Measurements from ENCODE around the gene SFRP2. TPM values are rescaled to one million over a fixed set of nuclear protein-coding genes. Genes with fewer than 3 reads are reported as not detected.

The SFRP2 gene
- total RNA-seq, 2 experiments from 2014 or later = not detected

DNA sequence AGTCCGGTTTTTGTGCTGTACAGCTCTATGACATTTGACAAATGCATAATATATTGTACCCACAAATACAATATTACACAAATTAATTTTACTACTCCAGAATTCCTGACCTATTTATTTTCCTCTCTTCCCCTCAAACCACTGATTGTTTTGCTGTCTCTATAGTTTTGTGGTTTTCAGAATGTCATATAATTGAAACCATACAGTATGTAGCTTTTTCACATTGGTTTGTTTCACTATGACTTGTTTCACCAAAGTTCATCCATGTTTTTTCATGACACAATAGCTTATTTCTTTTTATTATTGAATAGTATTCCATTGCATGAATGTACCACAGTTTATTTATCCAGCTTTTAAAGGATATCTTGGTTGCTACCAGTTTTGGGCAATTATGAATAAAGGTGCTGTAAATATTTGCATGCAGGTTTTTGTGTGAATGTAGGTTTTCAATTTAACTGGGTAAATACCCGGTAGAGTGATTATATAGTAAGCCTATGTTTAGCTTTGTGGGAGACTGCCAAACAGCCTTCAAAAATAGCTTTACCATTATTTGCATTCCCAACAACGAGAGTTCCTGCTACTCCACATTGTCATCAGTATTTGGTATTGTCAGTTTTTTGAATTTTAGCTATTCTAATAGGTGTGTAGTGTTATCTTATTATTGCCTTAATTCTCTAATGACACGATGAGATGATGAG lies 55.0 kb downstream of the SFRP2 start:
- H3K9me3 ChIP-seq (ENCODE audit: low read length) = no peaks in the 10 kb centered on the region
- intact Hi-C loops (cut with micrococcal nuclease; ENCODE audit: unreplicated experiment) = no loop called here
- no peaks in the 10 kb centered on the region for H3K36me3 ChIP-seq (ENCODE audit: insufficient read depth, low read length)
- no TSS peak for BruUV-seq (replicated peaks)
- CTCF ChIA-PET (ENCODE audit: unreplicated experiment) = interaction anchor here (0.8 kb wide), 1 partner anchor 9 kb away, joined by 4 read pairs; no protein-coding TSS in a partner anchor
- POLR2A ChIA-PET = interaction anchor here (0.7 to 1.9 kb wide), 7 partner anchors 9 to 440 kb away, joined by 3 to 11 read pairs (median 4); no protein-coding TSS in a partner anchor
- no peaks in the 10 kb centered on the region for H4K20me1 ChIP-seq (ENCODE audit: insufficient read depth, low read length)
- DNase-seq (ENCODE audit: low spot score) = no peak
- H2AFZ ChIP-seq (ENCODE audit: low read length) = no peak overlapping the region
- H3K27ac ChIP-seq (ENCODE audit: low read depth, low read length, poor library complexity, severe bottlenecking) = no peak overlapping the region
- H3K4me2 ChIP-seq (ENCODE audit: low read length) = no peak overlapping the region
- H3K4me1 ChIP-seq (ENCODE audit: insufficient read depth, low read length, poor library complexity, severe bottlenecking) = peaks cover 9% of the 10 kb centered on the region
- no peaks in the 10 kb centered on the region for H3K79me2 ChIP-seq (ENCODE audit: insufficient read depth, low read depth, low read length)
- TF ChIP-seq, protein P1, sequence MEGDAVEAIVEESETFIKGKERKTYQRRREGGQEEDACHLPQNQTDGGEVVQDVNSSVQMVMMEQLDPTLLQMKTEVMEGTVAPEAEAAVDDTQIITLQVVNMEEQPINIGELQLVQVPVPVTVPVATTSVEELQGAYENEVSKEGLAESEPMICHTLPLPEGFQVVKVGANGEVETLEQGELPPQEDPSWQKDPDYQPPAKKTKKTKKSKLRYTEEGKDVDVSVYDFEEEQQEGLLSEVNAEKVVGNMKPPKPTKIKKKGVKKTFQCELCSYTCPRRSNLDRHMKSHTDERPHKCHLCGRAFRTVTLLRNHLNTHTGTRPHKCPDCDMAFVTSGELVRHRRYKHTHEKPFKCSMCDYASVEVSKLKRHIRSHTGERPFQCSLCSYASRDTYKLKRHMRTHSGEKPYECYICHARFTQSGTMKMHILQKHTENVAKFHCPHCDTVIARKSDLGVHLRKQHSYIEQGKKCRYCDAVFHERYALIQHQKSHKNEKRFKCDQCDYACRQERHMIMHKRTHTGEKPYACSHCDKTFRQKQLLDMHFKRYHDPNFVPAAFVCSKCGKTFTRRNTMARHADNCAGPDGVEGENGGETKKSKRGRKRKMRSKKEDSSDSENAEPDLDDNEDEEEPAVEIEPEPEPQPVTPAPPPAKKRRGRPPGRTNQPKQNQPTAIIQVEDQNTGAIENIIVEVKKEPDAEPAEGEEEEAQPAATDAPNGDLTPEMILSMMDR (conservative IDR thresholded peaks at IDR 0.05; ENCODE audit: low read length) = no peak
- TF ChIP-seq EZH2phosphoT487 (IDR thresholded peaks at IDR 0.05; ENCODE audit: borderline replicate concordance, low read depth, low read length) = no peak
- H3K4me3 ChIP-seq (ENCODE audit: low read depth, low read length, poor library complexity, severe bottlenecking) = no peak overlapping the region
- H3K9me2 ChIP-seq (ENCODE audit: insufficient read depth, low read length) = no peaks in the 10 kb centered on the region

DNA sequence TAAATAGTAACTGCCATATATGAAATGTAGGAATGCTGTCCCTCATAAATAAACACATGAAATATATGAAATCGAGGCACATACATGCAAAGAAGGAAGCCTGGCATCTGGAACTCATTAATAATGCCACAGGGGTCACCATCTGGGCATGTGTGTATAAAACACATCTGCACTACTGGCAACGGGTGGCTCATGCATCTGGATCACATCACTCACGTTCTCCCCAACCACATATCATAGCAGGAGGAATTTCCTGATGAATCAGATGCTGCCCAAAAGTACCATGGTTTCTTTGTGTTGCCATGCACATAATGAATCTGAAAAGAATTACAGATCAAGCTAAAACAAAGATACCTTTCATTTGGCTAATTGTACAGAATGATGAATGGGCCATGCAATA lies 57.6 kb downstream of the SFRP2 start:
- Histone ChIP-seq H3K9me2 (ENCODE audit: insufficient read depth, low read length) (no peaks in the 10 kb centered on the region), H2AFZ (ENCODE audit: low read length) (no peak overlapping the region), H3K36me3 (ENCODE audit: insufficient read depth, low read length) (no peaks in the 10 kb centered on the region), H3K4me1 (ENCODE audit: insufficient read depth, low read length, poor library complexity, severe bottlenecking) (peaks cover 32% of the 10 kb centered on the region), H3K27ac (ENCODE audit: low read depth, low read length, poor library complexity, severe bottlenecking) (no peak overlapping the region), H3K4me3 (ENCODE audit: low read depth, low read length, poor library complexity, severe bottlenecking) (no peak overlapping the region), H4K20me1 (ENCODE audit: insufficient read depth, low read length) (no peaks in the 10 kb centered on the region), H3K4me2 (ENCODE audit: low read length) (no peak overlapping the region), H3K79me2 (ENCODE audit: insufficient read depth, low read depth, low read length) (no peaks in the 10 kb centered on the region), H3K9me3 (ENCODE audit: low read length) (no peaks in the 10 kb centered on the region)
- TF ChIP-seq EZH2phosphoT487 (IDR thresholded peaks at IDR 0.05; ENCODE audit: borderline replicate concordance, low read depth, low read length) = no peak
- TF ChIP-seq, protein P1 (conservative IDR thresholded peaks at IDR 0.05; ENCODE audit: low read length) = no peak
- intact Hi-C loops (cut with micrococcal nuclease; ENCODE audit: unreplicated experiment) = no loop called here
- BruUV-seq (replicated peaks) = no TSS peak
- no peak for DNase-seq (ENCODE audit: low spot score)
- CTCF ChIA-PET (ENCODE audit: unreplicated experiment) = no interaction called here
- POLR2A ChIA-PET = interaction anchor here (1.9 kb wide), 1 partner anchor 10 kb away, joined by 5 read pairs; no protein-coding TSS in a partner anchor

Other genes with a start within 250 kb of the SFRP2 start
- gene TLR2, start 104.8 kb downstream of the SFRP2 start, total RNA-seq (2014; rRNA removed; shearing (Covaris generic)) = 0.28 and 1.5 TPM in 2 replicates
- gene TLR2, start 104.8 kb downstream of the SFRP2 start, total RNA-seq (2022) = not detected in 2 replicates
- gene RNF175, start 29.1 kb downstream of the SFRP2 start, total RNA-seq (2014; rRNA removed; shearing (Covaris generic)) = not detected in 2 replicates
- 0.25 and 0.33 TPM in 2 replicates for gene RNF175, start 29.1 kb downstream of the SFRP2 start, total RNA-seq (2022)